RCC 7860 (cell line): ENCODE data around the gene BSPRY.
"Not testable (repeated sequence)": the region's sequence is repeated elsewhere in the genome, so short reads cannot be mapped to it uniquely, and the experiment has no call there.

ENCODE experiments used
- DNase-seq: peaks from one replicate; pipeline ENCODE4 v3.0.0-alpha.2; 2015; ENCODE audit warnings: low spot score
- FAIRE-seq: peaks from 2 replicates; lab custom pipeline; 2012; peaks lifted over from hg19 to GRCh38; lab: Jason Lieb, UNC

The BSPRY gene

GRCh38 chr9:113368982-113369854 is 19.9 kb downstream of the BSPRY start:
- FAIRE-seq = no peak
- no peak for DNase-seq

- FAIRE-seq = no peak
- no peak for DNase-seq
Observed at GRCh38 chr9:113369855-113370140, 20.5 kb downstream of the BSPRY start.

GRCh38 chr9:113370806-113371325 is 21.5 kb downstream of the BSPRY start:
- no peak for FAIRE-seq
- DNase-seq = no peak

GRCh38 chr9:113372059-113372458 is 22.7 kb downstream of the BSPRY start:
- DNase-seq = no peak
- no peak for FAIRE-seq

- FAIRE-seq (no peak), DNase-seq (no peak)
Observed at GRCh38 chr9:113373256-113373655, 23.9 kb downstream of the BSPRY start.

- FAIRE-seq = no peak
- DNase-seq = no peak
Observed at GRCh38 chr9:113373676-113374392, 24.5 kb downstream of the BSPRY start.

- DNase-seq = no peak
Observed at GRCh38 chr9:113375057-113376023, 26.0 kb downstream of the BSPRY start.

GRCh38 chr9:113376634-113377567 is 27.6 kb downstream of the BSPRY start, which contains the start of gene HDHD3:
HDHD3 (minus strand) TSS chr9:113376986; CDS start chr9:113374354, 2,632 bp downstream.
- FAIRE-seq = no peak

More at GRCh38 chr9:113375057-113376023, 26.0 kb downstream of the BSPRY start:
- no peak for FAIRE-seq

GRCh38 chr9:113379094-113379828 is 29.9 kb downstream of the BSPRY start:
- FAIRE-seq, DNase-seq: not testable (repeated sequence)

More at GRCh38 chr9:113376634-113377567, 27.6 kb downstream of the BSPRY start, which contains the start of gene HDHD3:
- DNase-seq = peak; percentile 64

- not testable (repeated sequence) for FAIRE-seq, DNase-seq
Observed at GRCh38 chr9:113379829-113380210, 30.5 kb downstream of the BSPRY start.

GRCh38 chr9:113380869-113381378 is 31.6 kb downstream of the BSPRY start:
- no peak for DNase-seq
- no peak for FAIRE-seq

- DNase-seq, FAIRE-seq: not testable (repeated sequence)
Observed at GRCh38 chr9:113381441-113381840, 32.1 kb downstream of the BSPRY start.

GRCh38 chr9:113381909-113382411 is 32.6 kb downstream of the BSPRY start:
- DNase-seq (no peak), FAIRE-seq (no peak)

- DNase-seq (no peak), FAIRE-seq (no peak)
Observed at GRCh38 chr9:113386571-113387393, 37.4 kb downstream of the BSPRY start.

GRCh38 chr9:113387560-113388230 is 38.4 kb downstream of the BSPRY start:
- no peak for FAIRE-seq
- no peak for DNase-seq

- FAIRE-seq = no peak
Observed at GRCh38 chr9:113388833-113389232, 39.5 kb downstream of the BSPRY start.

GRCh38 chr9:113389451-113389850 is 40.1 kb downstream of the BSPRY start:
- FAIRE-seq (no peak), DNase-seq (no peak)

More at GRCh38 chr9:113388833-113389232, 39.5 kb downstream of the BSPRY start:
- DNase-seq = no peak
